ENCODE data around the gene AXL. TPM values are rescaled to one million over a fixed set of nuclear protein-coding genes. Genes with fewer than 3 reads are reported as not detected.

The AXL gene
- total and polyA plus RNA-seq, 4 donors, result 8.2 to 53.0 (median 31.0) TPM

DNA sequence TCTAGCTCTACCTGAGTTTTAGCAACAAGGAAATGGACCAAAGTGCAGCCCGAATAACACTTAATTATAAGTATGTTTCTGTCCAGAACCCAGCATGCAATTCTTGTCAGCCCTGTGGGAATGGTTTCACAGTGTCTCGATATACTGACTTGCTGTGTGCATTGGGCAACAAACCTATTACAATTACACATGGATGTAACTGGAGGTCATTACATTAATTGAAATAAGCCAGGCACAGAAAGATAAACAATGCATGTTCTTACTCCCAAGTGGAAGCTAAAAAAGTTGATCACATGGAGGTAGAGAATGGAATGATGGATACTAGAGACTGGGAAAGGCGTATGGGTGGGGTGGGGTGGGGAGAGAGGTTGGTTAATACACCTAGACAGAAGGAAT, 31.1 kb upstream of the AXL start:
- ATAC-seq (ENCODE audit: insufficient read depth, low FRiP score) (no peak), DNase-seq (no peak)
- TF ChIP-seq CTCF (IDR thresholded peaks at IDR 0.05; ENCODE audit: control extremely low read depth, extremely low read depth), result no peak
- no peak overlapping the region for H3K9ac ChIP-seq (ENCODE audit: insufficient read depth in 1 of 2, low read length in 2 of 2)
- WGBS, 2 donors, result 74 to 78% methylated on average over 3 of the region's 3 CpGs
- no peaks in the 10 kb centered on the region for H3K36me3 ChIP-seq (ENCODE audit: control insufficient read depth in 4 of 4, insufficient read depth in 4 of 4, low read length in 4 of 4)
- H3K4me3 ChIP-seq, result no peak overlapping the region
- H3K27me3 ChIP-seq (ENCODE audit: control insufficient read depth in 3 of 3, insufficient read depth in 3 of 3, low read length in 2 of 3), result peaks cover 0 to 13% (median 11%) of the 10 kb centered on the region in 3 donors
- no peak overlapping the region for H3K27ac ChIP-seq (ENCODE audit: low read depth in 1 of 2, low read length in 1 of 2)
- H3K4me1 ChIP-seq (ENCODE audit: control insufficient read depth in 5 of 5, insufficient read depth in 5 of 5, low read length in 5 of 5), result peaks cover 0 to 6% (median 0%) of the 10 kb centered on the region in 5 donors
- no peaks in the 10 kb centered on the region for H3K9me3 ChIP-seq (ENCODE audit: control insufficient read depth in 4 of 4, insufficient read depth in 3 of 4, low read length in 3 of 4)

DNA sequence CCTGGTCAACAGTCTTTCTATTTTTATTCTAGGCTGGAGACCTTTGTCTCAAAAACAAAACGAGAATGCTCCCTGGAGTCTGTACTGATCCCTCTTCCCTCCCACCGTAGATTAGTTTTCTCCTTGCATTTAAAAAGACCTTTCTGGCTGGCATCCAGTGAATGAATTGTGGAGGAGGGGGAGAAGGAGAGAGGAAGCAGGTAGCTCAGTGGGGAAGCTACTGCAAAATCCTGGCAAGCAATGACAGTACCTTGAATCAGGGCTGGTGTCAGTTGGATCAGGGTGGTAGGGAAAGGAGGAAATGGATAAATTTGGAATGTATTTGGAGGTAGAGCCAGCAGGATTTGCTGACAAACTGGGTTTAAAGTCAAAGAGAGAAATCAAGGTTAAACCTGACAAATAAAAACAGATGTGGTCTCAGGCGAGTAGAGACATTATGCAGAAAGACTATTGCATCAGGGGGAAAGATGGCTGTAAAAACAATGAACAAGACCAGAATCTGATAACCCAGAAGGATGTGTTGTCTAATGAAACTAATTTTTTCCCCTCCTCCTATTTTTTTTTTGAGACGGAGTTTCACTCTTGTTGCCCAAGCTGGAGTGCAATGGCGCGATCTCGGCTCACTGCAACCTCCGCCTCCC, 29.5 kb upstream of the AXL start:
- Histone ChIP-seq H3K27ac (ENCODE audit: low read depth in 1 of 2, low read length in 1 of 2) (no peak overlapping the region), H3K27me3 (ENCODE audit: control insufficient read depth in 3 of 3, insufficient read depth in 3 of 3, low read length in 2 of 3) (peaks cover 0 to 18% (median 13%) of the 10 kb centered on the region in 3 donors), H3K4me1 (ENCODE audit: control insufficient read depth in 5 of 5, insufficient read depth in 5 of 5, low read length in 5 of 5) (peaks cover 0 to 6% (median 0%) of the 10 kb centered on the region in 5 donors), H3K9ac (ENCODE audit: insufficient read depth in 1 of 2, low read length in 2 of 2) (no peak overlapping the region), H3K4me3 (no peak overlapping the region), H3K9me3 (ENCODE audit: control insufficient read depth in 4 of 4, insufficient read depth in 3 of 4, low read length in 3 of 4) (no peaks in the 10 kb centered on the region), H3K36me3 (ENCODE audit: control insufficient read depth in 4 of 4, insufficient read depth in 4 of 4, low read length in 4 of 4) (no peaks in the 10 kb centered on the region)
- WGBS, 2 donors, result 73 to 76% methylated on average over 8 of the region's 8 CpGs
- DNase-seq (peak; percentile 19 to 40 (median 19)), ATAC-seq (ENCODE audit: insufficient read depth, low FRiP score) (no peak)
- no peak for TF ChIP-seq CTCF (IDR thresholded peaks at IDR 0.05; ENCODE audit: control extremely low read depth, extremely low read depth)

- H3K4me1 ChIP-seq (ENCODE audit: control insufficient read depth in 5 of 5, insufficient read depth in 5 of 5, low read length in 5 of 5), result peaks cover 0 to 6% (median 0%) of the 10 kb centered on the region in 5 donors
- DNase-seq, result peak in 2 of 3 donors; percentile 19 to 26
- peak within 1 kb of the TSS; percentile 11 for H3K4me3 ChIP-seq
- TF ChIP-seq CTCF (IDR thresholded peaks at IDR 0.05; ENCODE audit: control extremely low read depth, extremely low read depth), result no peak
- no peaks in the 10 kb centered on the region for H3K9me3 ChIP-seq (ENCODE audit: control insufficient read depth in 4 of 4, insufficient read depth in 3 of 4, low read length in 3 of 4)
- peak; percentile 73 for ATAC-seq (ENCODE audit: insufficient read depth, low FRiP score)
- no peak within 1 kb of the TSS for H3K9ac ChIP-seq (ENCODE audit: insufficient read depth in 1 of 2, low read length in 2 of 2)
- WGBS, 2 donors, result 2 to 4% methylated on average over 48 to 58 of the region's 58 CpGs
- peaks cover 0 to 18% (median 13%) of the 10 kb centered on the region in 3 donors for H3K27me3 ChIP-seq (ENCODE audit: control insufficient read depth in 3 of 3, insufficient read depth in 3 of 3, low read length in 2 of 3)
- no peaks in the 10 kb centered on the region for H3K36me3 ChIP-seq (ENCODE audit: control insufficient read depth in 4 of 4, insufficient read depth in 4 of 4, low read length in 4 of 4)
- H3K27ac ChIP-seq (ENCODE audit: low read depth in 1 of 2, low read length in 1 of 2), result no peak within 1 kb of the TSS
Observed at GRCh38 chr19:41192574-41193429, 26.2 kb upstream of the AXL start, which contains the start of gene CYP2S1. Gene CYP2S1 (plus strand): TSS chr19:41193219. CDS start chr19:41193265, 46 bp downstream.
